Erythroblast (primary cell): ENCODE results near the gene B4GALT6.

Source experiments
- GATA1 ChIP-seq: IDR thresholded peaks from 2 replicates; pipeline ENCODE4 v1.6.1; 2011; ENCODE audit warnings: low read depth, mild to moderate bottlenecking, control low read depth, low read length, moderate library complexity
- POLR2A ChIP-seq: IDR thresholded peaks from 2 replicates; pipeline ENCODE4 v1.6.1; 2011; ENCODE audit warnings: mild to moderate bottlenecking, low read length

DNA sequence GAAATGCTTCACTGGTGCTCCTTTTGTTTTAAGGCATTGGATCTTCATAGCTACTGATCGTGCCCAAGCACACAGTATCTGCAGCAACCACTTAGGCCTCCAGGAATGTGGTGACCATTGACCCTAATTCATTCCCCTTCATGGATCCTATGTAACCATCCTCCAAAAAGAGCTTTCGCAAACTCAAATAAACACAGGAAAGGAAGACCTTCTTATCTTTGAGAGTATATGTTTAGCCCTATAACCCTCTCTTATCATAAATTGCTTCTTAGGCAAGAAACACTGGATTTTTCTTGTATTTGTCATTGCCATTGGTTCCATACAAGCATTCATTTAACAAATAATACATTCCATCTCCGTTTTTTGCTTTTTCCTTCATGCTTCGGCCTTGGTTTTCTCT lies 96.9 kb downstream of the B4GALT6 start:
- TF ChIP-seq POLR2A (no peak), GATA1 (no peak)
